Activated CD8-positive, alpha-beta memory T cell treated with anti-CD3 and anti-CD28 coated beads for 24 hours (primary cell): ENCODE data around the gene CD47.

ENCODE experiments used
- DNase-seq: peaks from one replicate; pipeline ENCODE4 v3.0.0-alpha.2; 2020

Gene CD47

GRCh38 chr3:108044699-108045098, 46.1 kb downstream of the CD47 start:
- no peak for DNase-seq

DNA sequence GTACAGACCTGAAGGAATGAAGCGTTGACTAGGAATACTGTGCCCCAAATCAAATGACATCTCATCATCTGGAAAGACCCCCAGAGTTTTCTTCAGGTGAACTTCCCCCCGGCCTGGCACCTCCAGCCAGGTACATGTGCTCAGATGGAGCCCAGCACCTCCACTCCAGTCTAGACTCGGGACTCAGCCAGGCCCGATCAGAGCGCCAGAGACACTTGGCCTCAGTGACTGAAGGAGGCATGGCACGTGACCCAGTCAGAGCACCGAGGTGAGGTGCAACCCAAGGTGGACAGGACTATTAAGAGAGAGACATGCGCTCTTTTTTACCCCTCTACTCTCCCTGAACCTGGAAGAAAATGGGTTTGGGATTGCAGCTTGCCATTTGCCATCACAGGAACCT, 48.5 kb downstream of the CD47 start:
- DNase-seq: no peak

DNA sequence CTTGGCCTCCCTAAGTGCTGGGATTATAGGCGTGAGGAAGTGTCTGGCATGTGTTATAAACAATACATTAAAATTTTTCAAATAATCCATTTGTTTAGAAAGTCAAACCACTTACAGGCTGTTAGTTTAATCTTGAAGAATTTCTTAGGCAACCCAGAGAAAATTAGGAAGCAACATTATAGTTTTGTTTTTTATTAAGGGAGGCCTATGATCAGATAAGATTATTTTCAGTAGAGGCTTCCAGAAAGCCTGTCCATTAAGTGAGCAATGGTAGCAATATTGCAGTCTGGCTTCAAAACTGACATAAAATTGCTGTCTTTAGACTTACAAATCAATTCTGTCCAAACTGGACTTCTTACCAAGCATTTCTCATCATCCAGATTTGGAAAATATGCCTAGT, 49.6 kb downstream of the CD47 start:
- DNase-seq: no peak

DNA sequence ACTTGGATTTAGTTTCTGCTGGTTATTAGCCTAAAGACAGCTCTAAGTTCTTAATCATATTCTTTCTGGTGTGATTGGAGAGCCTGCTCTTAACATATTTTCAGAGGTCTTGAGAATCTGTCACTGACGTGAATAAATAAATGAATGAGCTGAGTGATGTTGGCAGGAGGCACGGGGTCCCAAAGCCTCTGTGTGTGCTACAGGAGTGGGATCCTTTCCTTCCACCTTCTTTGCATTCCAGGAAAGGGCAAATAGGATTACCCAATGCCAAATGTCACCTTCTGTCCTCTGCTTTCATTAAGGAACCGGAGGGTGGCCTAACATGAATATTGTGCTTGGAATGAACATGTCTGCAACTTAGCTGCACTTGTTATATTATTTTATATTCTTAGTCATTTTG, 53.1 kb downstream of the CD47 start:
- DNase-seq: no peak

DNA sequence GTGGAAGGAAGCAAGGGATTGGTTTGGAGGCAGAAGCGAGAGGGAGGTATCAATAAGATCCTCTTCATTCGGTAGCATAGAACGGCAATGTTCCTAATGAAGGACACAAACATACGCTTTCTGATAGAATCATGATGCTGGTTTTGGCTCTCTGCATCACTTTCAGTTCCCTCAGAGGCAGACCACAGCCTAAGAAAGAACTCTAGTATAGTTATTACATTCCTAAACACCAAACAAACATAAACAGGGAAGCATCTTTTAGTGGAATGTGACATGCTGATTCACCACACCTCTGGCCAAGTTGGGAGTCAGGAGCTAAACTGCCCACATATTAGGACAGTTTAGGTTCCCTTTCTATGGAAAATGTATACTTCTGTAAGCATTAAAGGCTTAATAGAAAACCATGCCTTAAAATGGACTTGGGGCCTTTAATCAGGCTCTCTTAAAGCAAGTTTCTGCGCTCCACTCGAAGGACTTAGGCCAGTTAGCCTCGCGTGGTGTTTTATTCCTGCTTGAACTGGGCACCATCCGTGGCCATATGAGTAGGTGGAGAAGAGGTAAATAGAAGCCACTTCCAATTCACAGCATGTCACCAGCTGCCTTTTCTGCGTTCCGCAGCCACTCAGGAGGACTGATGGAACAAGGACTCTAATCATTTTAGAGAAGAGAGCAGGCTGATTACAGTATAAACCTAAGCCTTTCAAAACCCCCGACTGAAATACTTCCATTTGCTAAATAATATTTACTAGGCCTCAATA, 53.7 kb downstream of the CD47 start:
- DNase-seq: no peak

GRCh38 chr3:108036401-108036800, 54.4 kb downstream of the CD47 start:
- DNase-seq: no peak

DNA sequence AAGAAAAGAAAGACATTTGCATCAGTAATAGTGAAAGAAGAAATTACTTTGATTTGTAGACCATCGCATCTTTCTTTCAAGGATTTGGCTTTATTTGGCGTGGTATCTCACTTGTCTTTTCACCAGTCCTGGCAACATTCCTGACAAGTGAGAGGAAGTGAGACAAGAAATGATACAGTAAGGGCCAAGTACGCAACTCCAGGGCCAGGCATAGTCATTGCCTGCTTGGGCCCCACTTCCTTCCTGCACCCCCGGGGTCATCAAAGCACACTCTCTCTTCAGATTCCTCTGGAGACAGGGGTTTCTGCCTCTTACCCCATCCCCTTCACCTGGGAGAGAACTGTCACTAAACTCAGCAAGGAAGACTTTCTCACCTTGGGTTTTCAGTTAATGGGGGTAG, 55.1 kb downstream of the CD47 start:
- DNase-seq: no peak

GRCh38 chr3:108031895-108032294, 58.9 kb downstream of the CD47 start:
- DNase-seq: no peak

- DNase-seq: peak; percentile 3
These were observed 59.9 kb downstream of the CD47 start for GRCh38 chr3:108030960-108031359.

DNA sequence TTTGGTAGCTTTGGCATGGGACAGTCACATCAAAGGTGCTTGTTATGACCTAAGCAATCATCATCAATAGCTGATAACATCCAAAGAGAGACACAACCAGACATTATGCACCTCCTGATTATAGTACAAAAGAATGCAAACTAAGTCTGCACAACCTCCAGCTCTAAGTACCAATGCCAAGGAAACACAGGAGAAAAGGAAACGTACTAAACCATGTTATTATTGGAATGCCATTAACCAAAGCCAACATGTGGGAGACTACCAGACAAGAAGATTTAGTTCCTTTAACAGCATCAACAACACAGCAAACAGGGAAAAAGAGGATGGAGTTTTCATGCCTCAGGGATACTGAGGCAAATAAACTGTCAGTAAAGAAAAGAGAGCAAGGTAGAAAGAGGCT, 61.4 kb downstream of the CD47 start:
- no peak for DNase-seq

DNA sequence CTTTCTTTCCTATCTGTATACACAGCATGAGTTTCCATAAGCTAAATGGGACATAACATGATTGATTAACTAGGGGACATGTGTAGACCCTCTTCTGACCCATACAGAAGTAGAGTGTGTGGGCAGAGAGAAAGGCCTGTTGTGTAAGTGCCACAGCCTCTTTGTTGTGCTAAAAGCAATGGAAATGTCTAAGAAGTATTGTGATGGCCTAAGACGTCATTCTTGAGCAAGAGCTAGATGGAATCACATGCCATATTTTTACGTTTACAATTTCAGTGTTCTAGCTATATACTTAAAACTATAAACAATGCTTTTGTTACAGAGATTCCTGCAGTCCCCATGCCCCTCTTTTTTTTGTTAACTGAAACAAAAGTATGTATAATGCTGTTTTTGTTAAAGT, 61.9 kb downstream of the CD47 start:
- DNase-seq: no peak

DNA sequence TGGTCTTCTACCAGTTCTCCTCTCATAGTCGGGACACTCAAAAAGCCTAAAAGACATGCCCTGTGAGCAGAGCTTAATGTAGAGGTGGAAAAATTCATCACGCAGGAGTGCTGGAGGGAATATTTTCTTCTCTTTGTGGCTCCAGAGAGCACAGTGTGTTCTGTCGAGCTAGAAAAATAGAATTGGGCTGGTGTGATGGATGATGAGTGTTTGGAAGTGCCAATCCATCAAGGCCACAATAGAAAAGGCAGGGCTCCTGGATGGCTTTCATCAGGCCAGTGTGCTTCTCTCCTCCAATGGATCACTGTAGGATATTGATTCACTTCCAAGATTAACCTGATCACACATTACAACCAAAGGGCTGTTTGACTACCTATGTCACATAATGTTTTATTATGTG, 65.7 kb downstream of the CD47 start:
- no peak for DNase-seq

GRCh38 chr3:108024146-108024850, 66.5 kb downstream of the CD47 start:
- DNase-seq: peak; percentile 33

DNA sequence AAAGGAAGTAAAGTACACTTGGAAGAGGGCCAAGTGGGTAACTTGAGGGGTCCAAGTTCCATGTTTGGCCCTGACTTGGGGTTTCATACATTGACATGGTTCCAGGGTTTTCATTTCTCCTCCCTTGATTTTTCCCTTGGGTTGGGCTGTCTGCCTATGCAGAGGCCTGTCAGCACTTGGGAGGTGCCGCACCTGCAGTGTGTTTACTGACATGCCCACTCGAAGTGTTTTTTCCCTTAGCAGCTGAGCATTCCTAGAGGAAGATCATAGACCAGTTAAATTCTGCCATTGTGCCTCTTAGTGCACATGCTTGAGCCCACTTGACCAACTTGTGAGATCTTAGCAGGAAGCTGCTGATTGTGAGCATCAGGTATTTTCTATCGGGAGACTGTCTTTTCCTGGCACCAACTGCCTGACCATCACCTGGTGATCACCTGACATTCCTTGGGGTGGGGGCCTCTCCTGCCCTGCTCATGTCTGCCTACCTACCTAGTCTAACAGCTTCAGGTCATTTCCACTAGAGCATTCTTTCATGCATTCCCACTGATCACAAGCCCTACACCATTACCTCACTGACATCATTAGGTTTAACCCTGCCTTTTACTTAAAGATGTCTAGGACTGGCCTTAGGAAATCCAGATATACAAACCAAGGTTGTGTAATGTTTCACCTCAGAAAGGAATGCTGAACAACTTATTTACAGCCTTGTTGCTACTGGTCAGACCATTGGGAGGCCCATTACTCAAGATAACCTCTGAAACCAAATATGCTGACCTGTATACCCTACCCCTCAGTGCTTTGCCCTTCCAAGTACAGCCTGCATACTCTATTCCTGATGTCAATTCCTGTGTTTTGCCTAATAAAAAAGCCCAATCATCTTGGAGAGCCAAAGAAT, 68.3 kb downstream of the CD47 start:
- DNase-seq: peak; percentile 26

- DNase-seq: peak; percentile 28
These were observed 69.3 kb downstream of the CD47 start for GRCh38 chr3:108021533-108021932.

- peak; percentile 21 for DNase-seq
These were observed 69.7 kb downstream of the CD47 start for GRCh38 chr3:108021131-108021530.

GRCh38 chr3:108018552-108018951, 72.3 kb downstream of the CD47 start:
- DNase-seq: peak; percentile 17

- DNase-seq: no peak
These were observed 73.2 kb downstream of the CD47 start for GRCh38 chr3:108017587-108017986.

GRCh38 chr3:108014943-108015342, 75.9 kb downstream of the CD47 start:
- no peak for DNase-seq

- DNase-seq: no peak
These were observed 77.4 kb downstream of the CD47 start for GRCh38 chr3:108013141-108014055.

DNA sequence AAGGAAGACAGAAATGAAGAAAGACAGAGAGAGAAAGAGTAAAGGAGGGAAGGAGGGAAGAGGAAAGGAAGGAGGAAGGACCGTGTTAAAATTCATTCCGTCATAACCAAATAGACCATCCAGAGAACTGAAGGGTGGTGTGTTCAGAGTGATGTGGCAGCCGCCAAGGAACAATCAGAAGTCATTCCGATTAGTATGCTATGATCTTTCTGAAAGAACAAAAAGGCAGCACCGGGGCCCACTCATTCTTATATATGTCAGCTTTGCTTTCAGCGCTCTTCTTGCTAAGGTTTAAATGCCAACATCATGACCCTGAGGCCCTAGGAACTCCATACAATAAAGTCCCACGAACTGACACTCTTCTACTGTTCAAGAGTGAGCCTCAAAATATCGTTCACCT, 78.5 kb downstream of the CD47 start:
- DNase-seq: no peak

DNA sequence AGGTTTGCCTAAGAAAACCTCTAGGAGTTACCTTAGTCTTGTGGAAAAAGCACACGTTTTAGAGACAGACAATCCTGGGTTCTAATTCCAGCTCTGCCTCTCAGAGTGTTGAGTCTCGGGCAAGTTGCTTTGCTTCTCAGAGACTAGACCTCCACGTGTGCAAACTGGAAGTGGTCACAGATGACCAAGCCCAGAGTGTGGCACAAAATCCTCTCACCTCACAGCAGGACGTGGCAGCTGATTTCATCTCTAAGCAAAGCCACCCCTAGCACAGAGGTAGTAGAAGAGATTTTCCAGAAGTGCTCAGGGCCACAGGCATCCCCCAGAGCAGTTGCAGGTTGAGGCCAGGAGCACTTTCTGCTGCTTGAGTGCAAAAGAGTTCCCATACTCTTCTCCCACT, 79.2 kb downstream of the CD47 start:
- DNase-seq: no peak
